Left ventricle myocardium inferior (tissue), 1 donor: Measurements from ENCODE around the gene ASB1. TPM values are rescaled to one million over a fixed set of nuclear protein-coding genes. Genes with fewer than 3 reads are reported as not detected.

Experiments
- DNase-seq: peaks from one replicate; pipeline ENCODE4 v3.0.0-alpha.2; 2020
- H3K27ac ChIP-seq: fragments of 200-600 bp; replicated peaks from 2 replicates; pipeline ENCODE4 v1.8.0; 2021
- H3K27me3 ChIP-seq: fragments of 200-600 bp; 2 replicates; pipeline ENCODE4 v1.8.0; 2021; ENCODE audit warnings: low read depth
- H3K36me3 ChIP-seq: fragments of 200-600 bp; 2 replicates; pipeline ENCODE4 v1.8.0; 2021
- H3K4me1 ChIP-seq: fragments of 200-600 bp; 2 replicates; pipeline ENCODE4 v1.8.0; 2021
- H3K4me3 ChIP-seq: fragments of 200-600 bp; 2 replicates; pipeline ENCODE4 v1.8.0; 2021; ENCODE audit warnings: mild to moderate bottlenecking, moderate library complexity
- H3K9me3 ChIP-seq: fragments of 200-600 bp; replicated peaks from 2 replicates; pipeline ENCODE4 v1.8.0; 2021
- intact Hi-C: fragments of 100-400 bp; cut with micrococcal nuclease; formaldehyde crosslinking; loops from one replicate; pipeline ENCODE4 v1.11.0; 2022
- total RNA-seq: library from RNA; stranded (reverse); fragmentation: NEBNext Ultra II Directional; extraction: Animal tissue kit (Norgen Biotek cat#: 25700); gene quantifications from one replicate; pipeline ENCODE4 v1.2.1, GENCODE V29; 2021
- TF ChIP-seq, protein P1 (sequence below): fragments of 200-600 bp; IDR thresholded peaks from 2 replicates; pipeline ENCODE4 v1.8.0; 2021; ENCODE audit warnings: antibody characterized with exemption, mild to moderate bottlenecking, borderline replicate concordance
- donor health status: DM: no; HTN: yes; CAD: no; lungs with severe emphysema.

The ASB1 gene
- total RNA-seq, 1 donor from 2014 or later = 52.6 TPM

DNA sequence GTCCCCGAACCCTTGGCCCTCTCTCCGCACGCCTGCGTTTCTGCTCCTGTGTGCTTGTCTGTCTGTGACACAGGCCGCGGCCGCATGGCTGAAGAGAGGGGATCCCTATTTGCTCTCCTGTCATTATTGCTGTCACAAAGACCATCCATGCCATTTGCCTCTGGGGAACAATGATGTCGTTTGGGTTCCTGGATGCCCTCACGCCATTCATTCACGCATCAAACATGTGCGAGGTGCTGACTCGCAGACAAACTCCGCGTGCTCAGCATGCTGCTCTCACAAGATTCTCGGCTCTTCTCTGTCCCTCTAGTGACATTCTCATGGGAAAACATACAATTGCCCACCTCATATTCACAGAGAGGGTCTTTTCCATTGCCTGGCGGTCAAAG is 67.8 kb downstream of the ASB1 start:
- DNase-seq = no peak
- H3K27me3 ChIP-seq = peaks cover 56% of the 10 kb centered on the region

DNA sequence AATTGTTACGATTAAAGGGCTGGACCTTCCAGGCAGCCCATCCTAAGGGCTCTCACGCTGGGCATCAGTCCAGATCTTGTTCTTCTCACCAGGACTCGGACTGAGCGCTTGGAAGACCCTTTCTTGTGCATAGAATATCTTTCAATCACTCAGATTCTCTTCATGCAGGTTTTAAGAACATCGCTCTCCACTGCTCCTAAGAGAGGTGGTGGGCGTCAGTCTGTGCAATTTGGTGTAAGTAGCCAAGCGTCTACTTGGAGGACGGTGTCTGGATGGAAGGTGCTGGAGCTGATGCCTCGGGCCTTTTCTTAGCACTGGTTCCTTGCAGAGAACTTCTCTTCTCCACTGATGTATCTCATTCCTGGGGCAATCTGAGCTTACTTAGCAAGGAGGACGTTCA is 68.7 kb downstream of the ASB1 start:
- Histone ChIP-seq H3K9me3 (no peaks in the 10 kb centered on the region), H3K27ac (no peak overlapping the region), H3K36me3 (no peaks in the 10 kb centered on the region), H3K4me3 (no peak overlapping the region), H3K27me3 (peaks cover 50% of the 10 kb centered on the region), H3K4me1 (no peaks in the 10 kb centered on the region)
- TF ChIP-seq, protein P1, sequence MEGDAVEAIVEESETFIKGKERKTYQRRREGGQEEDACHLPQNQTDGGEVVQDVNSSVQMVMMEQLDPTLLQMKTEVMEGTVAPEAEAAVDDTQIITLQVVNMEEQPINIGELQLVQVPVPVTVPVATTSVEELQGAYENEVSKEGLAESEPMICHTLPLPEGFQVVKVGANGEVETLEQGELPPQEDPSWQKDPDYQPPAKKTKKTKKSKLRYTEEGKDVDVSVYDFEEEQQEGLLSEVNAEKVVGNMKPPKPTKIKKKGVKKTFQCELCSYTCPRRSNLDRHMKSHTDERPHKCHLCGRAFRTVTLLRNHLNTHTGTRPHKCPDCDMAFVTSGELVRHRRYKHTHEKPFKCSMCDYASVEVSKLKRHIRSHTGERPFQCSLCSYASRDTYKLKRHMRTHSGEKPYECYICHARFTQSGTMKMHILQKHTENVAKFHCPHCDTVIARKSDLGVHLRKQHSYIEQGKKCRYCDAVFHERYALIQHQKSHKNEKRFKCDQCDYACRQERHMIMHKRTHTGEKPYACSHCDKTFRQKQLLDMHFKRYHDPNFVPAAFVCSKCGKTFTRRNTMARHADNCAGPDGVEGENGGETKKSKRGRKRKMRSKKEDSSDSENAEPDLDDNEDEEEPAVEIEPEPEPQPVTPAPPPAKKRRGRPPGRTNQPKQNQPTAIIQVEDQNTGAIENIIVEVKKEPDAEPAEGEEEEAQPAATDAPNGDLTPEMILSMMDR = no peak
- intact Hi-C loops = no loop called here
- DNase-seq = no peak

More for the DNA sequence above, 67.8 kb downstream of the ASB1 start:
- no peaks in the 10 kb centered on the region for H3K9me3 ChIP-seq
- H3K4me3 ChIP-seq = no peak overlapping the region
- no peaks in the 10 kb centered on the region for H3K36me3 ChIP-seq
- no peak overlapping the region for H3K27ac ChIP-seq
- no peaks in the 10 kb centered on the region for H3K4me1 ChIP-seq
- intact Hi-C loops = no loop called here
- TF ChIP-seq, protein P1 = no peak

DNA sequence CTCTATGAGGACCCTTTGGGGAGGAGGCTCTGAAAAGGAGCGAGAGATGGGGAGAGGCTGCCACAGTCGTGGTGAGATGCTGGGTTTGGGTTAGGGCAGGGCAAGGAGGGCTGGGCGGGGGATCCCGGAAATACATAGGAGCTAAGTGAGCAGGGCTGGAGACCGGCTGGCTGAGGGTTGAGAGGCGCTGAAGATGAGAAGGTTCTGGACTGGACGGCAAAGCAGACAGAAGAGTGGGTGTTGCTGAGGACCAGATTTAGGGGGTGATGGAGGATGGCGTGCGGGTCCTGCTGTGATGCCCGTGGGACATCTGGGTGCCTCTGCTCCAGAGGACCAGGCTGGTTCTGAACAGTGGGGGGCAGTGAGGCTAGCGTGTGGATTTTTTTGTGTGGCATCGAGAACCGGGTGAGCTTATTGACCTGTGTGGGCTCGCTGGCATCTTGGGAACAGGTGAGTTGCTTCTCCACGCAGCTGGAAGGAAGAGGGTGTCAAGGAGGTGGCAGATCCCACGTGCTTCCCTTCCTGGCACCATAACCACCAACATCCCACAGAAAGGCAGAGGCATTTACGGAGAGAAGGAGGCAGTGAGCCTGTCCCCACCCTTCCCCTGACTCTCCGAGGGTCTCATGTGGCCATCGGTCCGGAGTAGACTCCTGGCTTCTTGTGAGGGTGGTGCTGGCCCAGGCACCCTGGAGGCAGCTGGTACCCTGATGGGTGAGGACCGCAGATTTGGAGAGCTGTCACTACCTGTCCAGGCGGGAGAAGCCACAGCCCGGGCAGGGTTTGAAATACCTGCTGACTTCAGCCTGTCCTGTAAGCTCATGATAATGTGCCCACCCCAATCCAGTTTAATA is 70.3 kb downstream of the ASB1 start:
- TF ChIP-seq, protein P1 = no peak
- Histone ChIP-seq H3K4me3 (no peak overlapping the region), H3K27me3 (peaks cover 47% of the 10 kb centered on the region), H3K9me3 (no peaks in the 10 kb centered on the region), H3K36me3 (no peaks in the 10 kb centered on the region), H3K4me1 (no peaks in the 10 kb centered on the region), H3K27ac (no peak overlapping the region)
- no peak for DNase-seq
- intact Hi-C loops = no loop called here

DNA sequence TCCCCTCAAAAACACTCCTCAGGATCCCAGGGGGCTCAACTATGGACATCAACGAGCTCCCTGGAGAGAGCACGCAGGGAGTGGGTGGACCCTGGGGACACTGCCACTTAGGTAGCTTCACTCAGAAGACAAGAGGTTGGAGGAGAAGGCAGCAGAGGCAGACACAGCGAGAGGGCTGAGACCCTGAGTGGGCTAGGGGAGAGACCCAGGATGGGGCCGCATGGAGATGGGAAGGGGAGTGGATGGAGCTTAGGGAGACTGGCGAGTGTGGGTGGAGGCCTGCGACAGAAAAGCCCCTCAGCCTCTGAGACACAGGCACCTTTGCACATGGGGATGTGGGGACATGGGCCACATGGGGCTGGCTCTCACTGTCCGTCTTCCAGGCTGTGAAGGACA is 70.9 kb downstream of the ASB1 start:
- no peak overlapping the region for H3K4me3 ChIP-seq
- no peaks in the 10 kb centered on the region for H3K9me3 ChIP-seq
- no peaks in the 10 kb centered on the region for H3K4me1 ChIP-seq
- H3K27me3 ChIP-seq = peaks cover 47% of the 10 kb centered on the region
- H3K36me3 ChIP-seq = no peaks in the 10 kb centered on the region
- DNase-seq = no peak
- no peak overlapping the region for H3K27ac ChIP-seq
- intact Hi-C loops = no loop called here
- TF ChIP-seq, protein P1 = no peak

DNA sequence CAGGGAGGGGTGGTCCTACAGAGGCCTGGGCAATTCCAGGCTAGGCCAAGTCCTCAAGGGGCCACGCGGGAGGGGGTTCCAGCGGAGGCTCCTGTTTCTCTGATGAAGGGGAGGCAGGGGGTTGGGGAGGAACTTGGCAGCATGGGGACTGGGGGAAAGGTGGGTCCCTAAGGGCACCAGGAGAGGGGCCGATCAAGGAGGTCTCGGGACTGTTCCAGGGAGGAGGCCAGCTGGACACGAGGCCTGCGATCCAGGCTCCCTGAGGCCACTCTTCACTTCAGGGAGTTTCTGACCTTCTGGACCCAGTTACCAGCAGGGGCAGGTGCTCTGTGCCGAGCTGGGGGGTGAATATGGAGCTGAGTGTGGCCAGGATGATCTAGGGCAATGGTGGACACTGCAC is 71.5 kb downstream of the ASB1 start:
- no peaks in the 10 kb centered on the region for H3K9me3 ChIP-seq
- peaks cover 47% of the 10 kb centered on the region for H3K27me3 ChIP-seq
- intact Hi-C loops = no loop called here
- no peaks in the 10 kb centered on the region for H3K4me1 ChIP-seq
- DNase-seq = no peak
- no peak overlapping the region for H3K27ac ChIP-seq
- H3K4me3 ChIP-seq = no peak overlapping the region
- TF ChIP-seq, protein P1 = no peak
- no peaks in the 10 kb centered on the region for H3K36me3 ChIP-seq
